Parathyroid adenoma (tissue), 2 donors: Measurements from ENCODE around the gene ISOC2.

Source experiments
- H2AFZ ChIP-seq: fragments of 300-600 bp; sonication (generic); one replicate; pipeline ENCODE4 v1.7.0; 2017; ENCODE audit warnings: antibody characterized with exemption, mild to moderate bottlenecking
- H3K27ac ChIP-seq: fragments of 300-600 bp; sonication (generic); one replicate; pipeline ENCODE4 v1.7.0; 2017
- H3K27me3 ChIP-seq: fragments of 300-600 bp; sonication (generic); one replicate; pipeline ENCODE4 v1.7.0; 2017; ENCODE audit warnings: low read length; ENCODE audit not compliant: control insufficient read depth, insufficient read depth
- H3K36me3 ChIP-seq: fragments of 300-600 bp; sonication (generic); one replicate; pipeline ENCODE4 v1.7.0; 2017; ENCODE audit warnings: low read length; ENCODE audit not compliant: control insufficient read depth, insufficient read depth
- H3K4me1 ChIP-seq: fragments of 300-600 bp; sonication (generic); one replicate; pipeline ENCODE4 v1.7.0; 2017; ENCODE audit warnings: control low read depth
- H3K4me2 ChIP-seq: fragments of 300-600 bp; sonication (generic); one replicate; pipeline ENCODE4 v1.7.0; 2017; ENCODE audit warnings: low read length
- H3K4me3 ChIP-seq: fragments of 300-600 bp; sonication (generic); one replicate; pipeline ENCODE4 v1.7.0; 2017; ENCODE audit warnings: low read depth, low read length
- H3K79me2 ChIP-seq: fragments of 300-600 bp; sonication (generic); one replicate; pipeline ENCODE4 v1.7.0; 2017; ENCODE audit warnings: control low read depth
- H3K9ac ChIP-seq: fragments of 300-600 bp; sonication (generic); one replicate; pipeline ENCODE4 v1.7.0; 2017; ENCODE audit warnings: mild to moderate bottlenecking
- H3K9me3 ChIP-seq: fragments of 300-600 bp; sonication (generic); one replicate; pipeline ENCODE4 v1.7.0; 2017; ENCODE audit warnings: low read length; ENCODE audit not compliant: control insufficient read depth
- CTCF ChIP-seq: fragments of 300-600 bp; sonication (generic); IDR thresholded peaks from one replicate; pipeline ENCODE4 v1.7.0; 2017; ENCODE audit warnings: antibody characterized with exemption, mild to moderate bottlenecking
- donor health status: primary hyperparathyroidism.

The ISOC2 gene

GRCh38 chr19:55486971-55487923 lies 25.8 kb upstream of the ISOC2 start:
- no peaks in the 10 kb centered on the region for H3K9me3 ChIP-seq
- H3K27ac ChIP-seq: peak overlapping the region; percentile 41
- no peaks in the 10 kb centered on the region for H3K36me3 ChIP-seq
- no peak overlapping the region for H3K9ac ChIP-seq
- H2AFZ ChIP-seq: peak overlapping the region; percentile 16
- TF ChIP-seq CTCF: no peak
- no peak overlapping the region for H3K4me3 ChIP-seq
- H3K27me3 ChIP-seq: no peaks in the 10 kb centered on the region
- peak overlapping the region; percentile 22 for H3K4me2 ChIP-seq
- H3K4me1 ChIP-seq: peaks cover 13% of the 10 kb centered on the region
- peaks cover 2% of the 10 kb centered on the region for H3K79me2 ChIP-seq

DNA sequence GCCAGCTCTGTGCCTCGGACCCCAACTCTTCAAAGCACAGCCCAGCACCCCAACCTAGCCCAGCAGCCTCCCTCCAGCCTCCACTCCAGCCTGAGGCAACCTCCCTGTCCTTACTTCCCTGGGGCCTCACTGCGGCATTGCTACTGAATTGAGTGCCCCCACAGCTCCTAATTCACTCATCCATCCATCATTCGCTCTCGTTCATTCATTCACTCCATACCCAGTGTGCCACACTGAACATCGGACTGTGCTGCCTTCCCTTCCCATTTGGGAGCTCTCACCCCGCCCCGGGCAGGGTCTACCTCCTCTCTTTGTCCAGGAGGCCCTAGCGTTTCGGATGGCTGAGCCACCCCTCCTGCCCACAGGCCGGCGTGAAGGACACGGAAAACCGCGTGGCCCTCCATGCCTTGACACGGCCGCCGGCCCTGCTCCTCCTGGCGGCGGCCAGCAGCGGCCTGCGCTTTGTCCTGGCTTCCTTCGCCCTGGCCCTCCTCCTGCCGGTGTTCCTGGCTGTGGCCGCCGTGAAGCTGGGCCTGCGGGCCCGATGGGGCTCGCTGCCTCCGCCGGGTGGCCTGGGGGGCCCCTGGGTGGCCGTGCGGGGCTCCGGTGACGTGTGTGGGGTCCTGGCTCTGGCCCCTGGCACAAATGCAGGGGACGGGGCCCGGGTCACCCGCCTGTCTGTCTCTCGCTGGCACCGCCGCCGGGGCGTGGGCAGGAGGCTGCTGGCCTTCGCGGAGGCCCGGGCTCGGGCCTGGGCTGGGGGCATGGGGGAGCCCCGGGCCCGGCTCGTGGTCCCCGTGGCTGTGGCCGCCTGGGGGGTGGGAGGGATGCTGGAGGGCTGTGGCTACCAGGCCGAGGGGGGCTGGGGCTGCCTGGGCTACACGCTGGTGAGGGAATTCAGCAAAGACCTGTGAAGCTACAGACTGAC lies 24.9 kb upstream of the ISOC2 start:
- Histone ChIP-seq H2AFZ (no peak overlapping the region), H3K27me3 (no peaks in the 10 kb centered on the region), H3K9ac (no peak overlapping the region), H3K4me3 (no peak overlapping the region), H3K36me3 (no peaks in the 10 kb centered on the region), H3K9me3 (no peaks in the 10 kb centered on the region), H3K79me2 (peaks cover 2% of the 10 kb centered on the region), H3K4me1 (peaks cover 8% of the 10 kb centered on the region), H3K27ac (peak overlapping the region; percentile 41), H3K4me2 (no peak overlapping the region)
- no peak for TF ChIP-seq CTCF

- H2AFZ ChIP-seq: peak overlapping the region; percentile 79
- H3K4me3 ChIP-seq: peak overlapping the region; percentile 64
- H3K9me3 ChIP-seq: no peaks in the 10 kb centered on the region
- H3K4me1 ChIP-seq: peaks cover 8% of the 10 kb centered on the region
- H3K9ac ChIP-seq: no peak overlapping the region
- H3K36me3 ChIP-seq: no peaks in the 10 kb centered on the region
- H3K27me3 ChIP-seq: no peaks in the 10 kb centered on the region
- peak overlapping the region; percentile 88 for H3K4me2 ChIP-seq
- TF ChIP-seq CTCF: no peak
- peak overlapping the region; percentile 64 for H3K27ac ChIP-seq
- peaks cover 4% of the 10 kb centered on the region for H3K79me2 ChIP-seq
These were observed 24.1 kb upstream of the ISOC2 start for GRCh38 chr19:55485439-55486011.

- H3K79me2 ChIP-seq: peaks cover 4% of the 10 kb centered on the region
- no peak within 1 kb of the TSS for H3K9ac ChIP-seq
- peak within 1 kb of the TSS; percentile 79 for H2AFZ ChIP-seq
- no peak for TF ChIP-seq CTCF
- H3K4me3 ChIP-seq: peak within 1 kb of the TSS; percentile 64
- no peaks in the 10 kb centered on the region for H3K27me3 ChIP-seq
- H3K4me2 ChIP-seq: peak within 1 kb of the TSS; percentile 88
- no peaks in the 10 kb centered on the region for H3K36me3 ChIP-seq
- peak within 1 kb of the TSS; percentile 64 for H3K27ac ChIP-seq
- peaks cover 8% of the 10 kb centered on the region for H3K4me1 ChIP-seq
- no peaks in the 10 kb centered on the region for H3K9me3 ChIP-seq
These were observed 23.4 kb upstream of the ISOC2 start, which contains the start of gene NAT14 for GRCh38 chr19:55484593-55485438. Gene NAT14 (plus strand): TSS chr19:55485188. CDS start chr19:55485709, 521 bp downstream.
